ENCODE data around the gene CFAP20DC.

DNA sequence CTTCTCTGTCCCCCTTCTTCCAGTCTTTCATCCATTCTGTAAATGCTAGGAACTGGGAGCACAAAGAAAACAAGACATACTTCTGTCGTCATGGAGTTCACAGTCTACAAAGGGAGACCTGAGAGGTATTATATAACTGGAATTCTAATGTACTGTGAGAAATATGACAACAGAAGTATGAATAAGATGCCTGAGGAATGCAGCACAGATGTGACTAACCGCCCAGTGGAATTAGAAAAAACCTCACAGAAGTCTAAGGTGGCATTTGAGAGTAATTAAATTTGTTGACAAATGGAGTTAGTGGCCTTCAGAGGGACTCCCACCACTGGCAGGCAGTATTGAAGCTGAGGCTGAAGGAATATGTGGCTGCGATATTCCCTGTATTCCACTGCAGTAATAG, 214.7 kb downstream of the CFAP20DC start:
- TF ChIP-seq, protein P1, sequence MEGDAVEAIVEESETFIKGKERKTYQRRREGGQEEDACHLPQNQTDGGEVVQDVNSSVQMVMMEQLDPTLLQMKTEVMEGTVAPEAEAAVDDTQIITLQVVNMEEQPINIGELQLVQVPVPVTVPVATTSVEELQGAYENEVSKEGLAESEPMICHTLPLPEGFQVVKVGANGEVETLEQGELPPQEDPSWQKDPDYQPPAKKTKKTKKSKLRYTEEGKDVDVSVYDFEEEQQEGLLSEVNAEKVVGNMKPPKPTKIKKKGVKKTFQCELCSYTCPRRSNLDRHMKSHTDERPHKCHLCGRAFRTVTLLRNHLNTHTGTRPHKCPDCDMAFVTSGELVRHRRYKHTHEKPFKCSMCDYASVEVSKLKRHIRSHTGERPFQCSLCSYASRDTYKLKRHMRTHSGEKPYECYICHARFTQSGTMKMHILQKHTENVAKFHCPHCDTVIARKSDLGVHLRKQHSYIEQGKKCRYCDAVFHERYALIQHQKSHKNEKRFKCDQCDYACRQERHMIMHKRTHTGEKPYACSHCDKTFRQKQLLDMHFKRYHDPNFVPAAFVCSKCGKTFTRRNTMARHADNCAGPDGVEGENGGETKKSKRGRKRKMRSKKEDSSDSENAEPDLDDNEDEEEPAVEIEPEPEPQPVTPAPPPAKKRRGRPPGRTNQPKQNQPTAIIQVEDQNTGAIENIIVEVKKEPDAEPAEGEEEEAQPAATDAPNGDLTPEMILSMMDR (IDR thresholded peaks at IDR 0.05): no peak
- no peak for TF ChIP-seq POLR2A (IDR thresholded peaks at IDR 0.05)
